ENCODE measurements around the gene FGF11. TPM values are rescaled to one million over a fixed set of nuclear protein-coding genes. Genes with fewer than 3 reads are reported as not detected.
"Not testable (repeated sequence)": the region's sequence is repeated elsewhere in the genome, so short reads cannot be mapped to it uniquely, and the experiment has no call there.

Gene FGF11
- total and polyA plus RNA-seq, 3 experiments from 2014 or later, result 0.12 to 1.1 (median 0.85) TPM

DNA sequence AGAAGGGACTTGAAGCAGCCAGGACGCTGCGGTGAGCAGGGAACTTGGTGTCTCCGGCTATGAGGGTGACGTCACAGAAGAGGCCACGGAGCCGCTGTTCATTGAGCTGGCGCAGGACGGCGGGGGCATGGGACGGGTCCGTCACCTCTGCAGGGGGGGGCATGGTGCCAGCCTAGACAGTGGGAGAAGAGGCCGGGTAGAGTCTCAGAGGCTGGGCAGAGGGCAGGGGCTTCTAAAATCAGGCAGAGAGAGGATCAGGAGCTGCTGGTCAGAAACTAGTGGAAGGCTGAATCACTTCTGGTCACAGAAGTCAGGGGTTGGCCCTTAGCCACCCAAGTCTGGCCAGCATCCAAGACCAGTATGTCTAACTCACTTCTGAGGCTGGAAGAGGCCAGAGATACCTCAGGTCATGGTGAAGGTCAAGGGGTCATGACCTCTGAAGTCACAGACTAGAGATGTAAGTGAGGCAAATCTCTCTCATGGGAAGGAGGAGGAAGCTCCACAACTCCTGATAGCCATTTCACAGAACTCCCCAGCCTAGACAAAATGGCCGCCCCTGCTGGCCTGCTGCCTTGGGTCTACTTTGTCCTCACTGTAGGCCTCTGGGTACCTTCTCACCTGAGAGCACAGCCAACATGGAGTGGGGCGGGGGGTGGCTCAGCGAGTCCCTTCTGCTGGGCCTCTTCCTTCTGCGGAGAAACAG is 27.5 kb downstream of the FGF11 start:
- Mint-ChIP-seq H3K27me3 (no peaks in the 10 kb centered on the region), H3K9me3 (no peaks in the 10 kb centered on the region), H3K36me3 (peaks cover 0 to 51% (median 1%) of the 10 kb centered on the region in 3 donors), H3K4me1 (peaks cover 6 to 32% (median 14%) of the 10 kb centered on the region in 3 donors), H3K4me3 (no peak overlapping the region), H3K27ac (peak overlapping the region in 4 of 8 donors; percentile 23 to 88 (median 50))
- Histone ChIP-seq H3K4me3 (ENCODE audit: low read length) (no peak overlapping the region), H3K27ac (ENCODE audit: low read depth, low read length) (no peak overlapping the region), H3K27me3 (ENCODE audit: insufficient read depth, low read length, poor library complexity, severe bottlenecking) (no peaks in the 10 kb centered on the region), H3K36me3 (ENCODE audit: insufficient read depth, low read length) (no peaks in the 10 kb centered on the region), H3K4me1 (ENCODE audit: insufficient read depth, low read length) (peaks cover 6% of the 10 kb centered on the region), H3K9me3 (ENCODE audit: low read length) (no peaks in the 10 kb centered on the region)
- no peak for DNase-seq
- ChIA-PET CTCF (interaction anchor here (0.5 to 0.8 kb wide), 2 partner anchors 30 to 124 kb away, joined by 3 read pairs; no protein-coding TSS in a partner anchor), POLR2A (interaction anchor here (0.6 to 1.5 kb wide), 3 partner anchors 10 to 18 kb away, joined by 3 read pairs; no protein-coding TSS in a partner anchor)

DNA sequence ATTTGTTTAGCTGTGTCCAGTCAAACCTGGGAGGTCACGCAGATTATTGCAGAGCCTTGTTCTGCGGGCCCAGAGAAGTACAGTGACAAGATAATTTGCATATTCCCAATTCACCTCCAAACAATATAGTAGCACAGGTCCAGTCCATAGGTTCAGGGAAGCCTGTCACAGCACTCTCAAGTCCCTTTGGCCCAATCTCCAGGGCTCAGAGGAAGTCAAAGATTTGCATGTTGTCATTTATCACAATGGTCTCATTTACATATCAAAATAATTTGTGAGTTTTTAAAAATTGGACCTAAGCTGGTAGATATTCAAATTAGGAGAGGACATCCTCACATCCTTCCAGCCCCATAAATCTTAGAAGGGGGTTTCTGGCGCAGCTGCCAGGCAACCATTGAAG is 28.2 kb downstream of the FGF11 start:
- peaks cover 0 to 47% (median 1%) of the 10 kb centered on the region in 3 donors for H3K36me3 Mint-ChIP-seq
- Histone ChIP-seq H3K4me1 (ENCODE audit: insufficient read depth, low read length) (peaks cover 8% of the 10 kb centered on the region), H3K27ac (ENCODE audit: low read depth, low read length) (no peak overlapping the region), H3K27me3 (ENCODE audit: insufficient read depth, low read length, poor library complexity, severe bottlenecking) (no peaks in the 10 kb centered on the region), H3K9me3 (ENCODE audit: low read length) (no peaks in the 10 kb centered on the region), H3K36me3 (ENCODE audit: insufficient read depth, low read length) (no peaks in the 10 kb centered on the region), H3K4me3 (ENCODE audit: low read length) (no peak overlapping the region)
- H3K9me3 Mint-ChIP-seq, result no peaks in the 10 kb centered on the region
- H3K27me3 Mint-ChIP-seq, result no peaks in the 10 kb centered on the region
- peaks cover 10 to 38% (median 17%) of the 10 kb centered on the region in 3 donors for H3K4me1 Mint-ChIP-seq
- peak overlapping the region in 2 of 8 donors; percentile 32 to 88 for H3K27ac Mint-ChIP-seq
- no peak overlapping the region for H3K4me3 Mint-ChIP-seq
- ChIA-PET CTCF (interaction anchor here (1.9 kb wide), 1 partner anchor 31 kb away, joined by 4 read pairs; no protein-coding TSS in a partner anchor), POLR2A (interaction anchor here (0.6 to 1.5 kb wide), 2 partner anchors 10 to 15 kb away, joined by 3 read pairs; no protein-coding TSS in a partner anchor)
- no peak for DNase-seq

DNA sequence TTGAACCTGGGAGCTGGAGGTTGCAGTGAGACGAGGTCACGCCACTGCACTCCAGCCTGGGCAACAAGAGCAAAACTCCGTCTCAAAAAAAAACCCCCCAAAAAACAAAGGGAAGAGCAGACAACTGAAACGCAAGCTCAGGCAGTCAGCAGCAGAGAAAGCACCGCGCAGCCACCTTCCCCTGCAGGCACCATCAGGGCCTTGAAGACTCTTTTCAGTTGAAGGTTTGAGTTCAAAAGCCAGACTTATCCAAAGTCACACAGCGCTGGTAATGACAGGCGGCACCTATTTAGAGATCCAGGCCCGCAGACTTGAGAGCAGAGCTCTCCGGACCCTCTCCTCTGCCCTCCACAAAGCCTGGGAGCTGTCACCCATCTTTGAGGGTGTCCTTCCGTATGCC is 29.0 kb downstream of the FGF11 start:
- ChIA-PET CTCF (interaction anchor here (1.9 kb wide), 1 partner anchor 32 kb away, joined by 4 read pairs; no protein-coding TSS in a partner anchor), POLR2A (interaction anchor here (1.5 kb wide), 1 partner anchor 9 kb away, joined by 3 read pairs; no protein-coding TSS in a partner anchor)
- Mint-ChIP-seq H3K9me3 (no peaks in the 10 kb centered on the region), H3K4me1 (peaks cover 10 to 43% (median 17%) of the 10 kb centered on the region in 3 donors), H3K27me3 (no peaks in the 10 kb centered on the region), H3K36me3 (peaks cover 0 to 41% (median 1%) of the 10 kb centered on the region in 3 donors), H3K27ac (peak overlapping the region in 1 of 8 donors; percentile 66), H3K4me3 (no peak overlapping the region)
- Histone ChIP-seq H3K4me3 (ENCODE audit: low read length) (no peak overlapping the region), H3K36me3 (ENCODE audit: insufficient read depth, low read length) (no peaks in the 10 kb centered on the region), H3K9me3 (ENCODE audit: low read length) (no peaks in the 10 kb centered on the region), H3K4me1 (ENCODE audit: insufficient read depth, low read length) (peaks cover 8% of the 10 kb centered on the region), H3K27me3 (ENCODE audit: insufficient read depth, low read length, poor library complexity, severe bottlenecking) (no peaks in the 10 kb centered on the region), H3K27ac (ENCODE audit: low read depth, low read length) (no peak overlapping the region)
- no peak for DNase-seq

DNA sequence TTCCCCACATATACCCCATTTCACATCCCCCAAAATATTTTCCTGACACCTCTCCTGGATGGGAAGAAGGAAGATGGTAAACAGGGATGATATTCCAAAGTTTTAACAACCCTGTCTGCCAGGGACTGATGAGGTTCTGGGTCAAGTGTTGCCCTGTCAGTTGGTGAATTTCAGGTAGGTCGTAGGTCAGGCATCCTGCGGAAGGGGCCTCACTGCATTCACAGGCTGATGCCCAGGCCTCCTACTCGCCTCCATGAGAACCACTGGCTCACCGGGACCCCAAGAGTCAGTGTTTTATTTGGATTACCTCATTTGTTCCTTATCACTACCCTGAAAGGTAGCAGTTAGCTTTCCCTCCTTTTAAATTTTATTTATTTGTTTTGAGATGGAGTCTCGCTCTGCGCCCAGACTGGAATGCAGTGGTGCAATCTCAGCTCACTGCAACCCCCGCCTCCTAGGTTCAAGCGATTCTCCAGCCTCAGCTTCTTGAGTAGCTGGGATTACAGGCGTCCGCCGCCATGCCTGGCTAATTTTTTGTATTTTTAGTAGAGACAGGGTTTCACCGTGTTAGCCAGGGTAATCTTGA is 29.6 kb downstream of the FGF11 start:
- Mint-ChIP-seq H3K36me3 (peaks cover 0 to 35% (median 0%) of the 10 kb centered on the region in 3 donors), H3K9me3 (no peaks in the 10 kb centered on the region), H3K27me3 (no peaks in the 10 kb centered on the region), H3K4me1 (peaks cover 10 to 49% (median 19%) of the 10 kb centered on the region in 3 donors), H3K4me3 (no peak overlapping the region), H3K27ac (no peak overlapping the region)
- H3K4me1 ChIP-seq (ENCODE audit: insufficient read depth, low read length), result peaks cover 8% of the 10 kb centered on the region
- no peaks in the 10 kb centered on the region for H3K9me3 ChIP-seq (ENCODE audit: low read length)
- DNase-seq, result no peak
- H3K27ac ChIP-seq (ENCODE audit: low read depth, low read length), result no peak overlapping the region
- H3K27me3 ChIP-seq (ENCODE audit: insufficient read depth, low read length, poor library complexity, severe bottlenecking), result no peaks in the 10 kb centered on the region
- H3K36me3 ChIP-seq (ENCODE audit: insufficient read depth, low read length), result no peaks in the 10 kb centered on the region
- H3K4me3 ChIP-seq (ENCODE audit: low read length), result no peak overlapping the region
- ChIA-PET CTCF (interaction anchor here (1.0 to 1.9 kb wide), 2 partner anchors 10 to 32 kb away, joined by 3 to 4 read pairs; no protein-coding TSS in a partner anchor), POLR2A (no interaction called here)

DNA sequence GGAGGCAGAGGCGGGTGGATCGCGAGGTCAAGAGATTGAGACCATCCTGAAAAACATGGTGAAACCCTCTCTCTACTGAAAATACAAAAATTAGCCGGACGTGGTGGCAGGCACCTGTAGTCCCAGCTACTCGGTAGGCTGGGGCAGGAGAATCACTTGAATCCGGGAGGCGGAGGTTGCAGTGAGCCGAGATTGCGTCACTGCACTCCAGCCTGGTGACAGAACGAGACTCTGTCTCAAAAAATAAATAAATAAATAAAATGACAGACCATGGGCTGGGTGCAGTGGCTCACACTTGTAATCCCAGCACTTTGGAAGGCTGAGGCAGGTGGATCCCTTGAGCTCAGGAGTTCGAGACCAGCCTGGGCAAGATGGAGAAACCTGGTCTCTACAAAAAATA is 30.5 kb downstream of the FGF11 start:
- H3K27me3 ChIP-seq (ENCODE audit: insufficient read depth, low read length, poor library complexity, severe bottlenecking); POLR2A ChIA-PET; DNase-seq; H3K4me1 ChIP-seq (ENCODE audit: insufficient read depth, low read length); H3K4me3 ChIP-seq (ENCODE audit: low read length); H3K36me3 ChIP-seq (ENCODE audit: insufficient read depth, low read length); H3K27me3 Mint-ChIP-seq; H3K9me3 Mint-ChIP-seq; H3K9me3 ChIP-seq (ENCODE audit: low read length); H3K4me3 Mint-ChIP-seq; H3K27ac ChIP-seq (ENCODE audit: low read depth, low read length): not testable (repeated sequence)
- CTCF ChIA-PET, result interaction anchor here (1.2 to 2.1 kb wide), 2 partner anchors 13 to 33 kb away, joined by 3 to 8 read pairs; no protein-coding TSS in a partner anchor
- H3K27ac Mint-ChIP-seq, result peak overlapping the region in 1 of 8 donors; percentile 36
- peaks cover 0 to 32% (median 0%) of the 10 kb centered on the region in 3 donors for H3K36me3 Mint-ChIP-seq
- peaks cover 10 to 56% (median 19%) of the 10 kb centered on the region in 3 donors for H3K4me1 Mint-ChIP-seq

DNA sequence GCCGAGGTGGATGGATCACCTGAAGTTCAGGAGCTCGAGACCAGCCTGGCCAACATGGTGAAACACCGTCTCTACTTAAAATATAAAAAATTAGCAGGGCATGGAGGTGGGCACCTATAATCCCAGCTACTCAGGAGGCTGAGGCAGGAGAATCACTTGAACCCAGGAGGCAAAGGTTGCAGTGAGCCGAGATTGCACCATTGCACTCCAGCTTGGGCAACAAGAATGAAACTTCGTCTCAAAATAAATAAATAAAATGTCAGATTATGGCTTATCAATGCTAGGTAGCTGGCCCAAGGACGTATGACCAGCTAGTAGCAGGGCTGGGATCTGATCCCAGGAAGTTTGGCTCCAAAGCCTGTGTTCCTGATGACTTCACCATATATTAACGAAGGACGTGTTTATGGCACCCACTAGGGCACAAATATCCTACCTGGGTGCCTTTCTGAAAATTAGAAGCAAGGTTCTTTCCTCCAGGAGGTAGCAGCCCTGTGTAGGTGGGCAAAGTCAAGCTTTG is 31.2 kb downstream of the FGF11 start:
- H3K27me3 Mint-ChIP-seq; H3K4me1 ChIP-seq (ENCODE audit: insufficient read depth, low read length); H3K36me3 ChIP-seq (ENCODE audit: insufficient read depth, low read length); DNase-seq; H3K9me3 Mint-ChIP-seq; H3K4me3 Mint-ChIP-seq; H3K9me3 ChIP-seq (ENCODE audit: low read length); H3K27me3 ChIP-seq (ENCODE audit: insufficient read depth, low read length, poor library complexity, severe bottlenecking); POLR2A ChIA-PET; H3K4me3 ChIP-seq (ENCODE audit: low read length); H3K27ac ChIP-seq (ENCODE audit: low read depth, low read length): not testable (repeated sequence)
- H3K4me1 Mint-ChIP-seq, result peaks cover 10 to 61% (median 19%) of the 10 kb centered on the region in 3 donors
- peak overlapping the region in 3 of 8 donors; percentile 45 to 56 (median 50) for H3K27ac Mint-ChIP-seq
- CTCF ChIA-PET, result interaction anchor here (1.2 to 2.1 kb wide), 2 partner anchors 14 to 34 kb away, joined by 3 to 8 read pairs; no protein-coding TSS in a partner anchor
- H3K36me3 Mint-ChIP-seq, result peaks cover 0 to 30% (median 0%) of the 10 kb centered on the region in 3 donors

DNA sequence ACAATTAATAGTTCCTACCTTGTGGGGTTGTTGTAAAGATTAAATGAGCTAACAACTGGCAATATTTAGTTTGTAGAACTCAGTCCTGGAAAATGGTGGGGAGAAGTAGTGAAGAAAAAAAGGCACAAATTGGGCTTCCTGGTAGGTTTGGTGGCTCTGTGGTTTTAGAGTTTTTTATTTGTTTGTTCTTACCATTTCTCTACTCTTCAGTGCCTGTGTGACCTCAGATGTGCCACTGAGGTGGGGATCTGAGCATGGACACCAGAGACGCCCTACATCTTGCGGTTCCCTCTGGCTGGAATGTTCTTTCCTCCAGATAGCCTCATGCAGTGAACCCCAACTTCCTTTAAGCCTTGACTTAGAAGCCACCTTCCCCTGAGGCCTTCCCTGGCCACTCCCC is 32.4 kb downstream of the FGF11 start:
- DNase-seq, result peak in 1 of 5 donors; percentile 34
- Histone ChIP-seq H3K36me3 (ENCODE audit: insufficient read depth, low read length) (no peaks in the 10 kb centered on the region), H3K4me3 (ENCODE audit: low read length) (no peak overlapping the region), H3K27ac (ENCODE audit: low read depth, low read length) (no peak overlapping the region), H3K27me3 (ENCODE audit: insufficient read depth, low read length, poor library complexity, severe bottlenecking) (no peaks in the 10 kb centered on the region), H3K4me1 (ENCODE audit: insufficient read depth, low read length) (peaks cover 19% of the 10 kb centered on the region), H3K9me3 (ENCODE audit: low read length) (no peaks in the 10 kb centered on the region)
- no peaks in the 10 kb centered on the region for H3K27me3 Mint-ChIP-seq
- CTCF ChIA-PET, result interaction anchor here (1.0 to 2.1 kb wide), 2 partner anchors 35 to 43 kb away, joined by 4 to 8 read pairs; no protein-coding TSS in a partner anchor
- H3K4me1 Mint-ChIP-seq, result peaks cover 22 to 70% (median 30%) of the 10 kb centered on the region in 3 donors
- H3K27ac Mint-ChIP-seq, result peak overlapping the region; percentile 17 to 85 (median 38)
- peaks cover 0 to 31% (median 2%) of the 10 kb centered on the region in 3 donors for H3K36me3 Mint-ChIP-seq
- no peaks in the 10 kb centered on the region for H3K9me3 Mint-ChIP-seq
- H3K4me3 Mint-ChIP-seq, result peak overlapping the region in 3 of 7 donors; percentile 33 to 59 (median 37)
- POLR2A ChIA-PET, result interaction anchor here (0.6 kb wide), 1 partner anchor 33 kb away, joined by 5 read pairs; no protein-coding TSS in a partner anchor

Data from CD8-positive, alpha-beta memory T cell (primary cell).